Activated naive CD4-positive, alpha-beta T cell treated with Interleukin-2 at 50 U/mL for 16 hours (primary cell): Measurements from ENCODE around the gene SMG7.

Source experiments
- DNase-seq: peaks from one replicate; pipeline ENCODE4 v3.0.0-alpha.2; 2020

SMG7 gene

GRCh38 chr1:183568176-183569021 lies 96.1 kb downstream of the SMG7 start:
- no peak for DNase-seq

GRCh38 chr1:183569141-183569540 lies 96.8 kb downstream of the SMG7 start:
- DNase-seq: peak; percentile 34

GRCh38 chr1:183569801-183570200 lies 97.5 kb downstream of the SMG7 start:
- DNase-seq: no peak

GRCh38 chr1:183570451-183570850 lies 98.2 kb downstream of the SMG7 start:
- no peak for DNase-seq

- DNase-seq: no peak
Measured at GRCh38 chr1:183571678-183572268, 99.5 kb downstream of the SMG7 start.

GRCh38 chr1:183572721-183573120 lies 100.4 kb downstream of the SMG7 start:
- DNase-seq: no peak

GRCh38 chr1:183575606-183576005 lies 103.3 kb downstream of the SMG7 start:
- no peak for DNase-seq

- no peak for DNase-seq
Measured at GRCh38 chr1:183576537-183576936, 104.2 kb downstream of the SMG7 start.

GRCh38 chr1:183577897-183578465 lies 105.7 kb downstream of the SMG7 start:
- DNase-seq: no peak

- DNase-seq: no peak
Measured at GRCh38 chr1:183578856-183579255, 106.6 kb downstream of the SMG7 start.

GRCh38 chr1:183580281-183580682 lies 108.0 kb downstream of the SMG7 start:
- DNase-seq: no peak

- no peak for DNase-seq
Measured at GRCh38 chr1:183582021-183582713, 109.9 kb downstream of the SMG7 start.

- DNase-seq: no peak
Measured at GRCh38 chr1:183583466-183583865, 111.2 kb downstream of the SMG7 start.

GRCh38 chr1:183584147-183584546 lies 111.8 kb downstream of the SMG7 start:
- no peak for DNase-seq

GRCh38 chr1:183585038-183585437 lies 112.7 kb downstream of the SMG7 start:
- DNase-seq: no peak

GRCh38 chr1:183586455-183586854 lies 114.2 kb downstream of the SMG7 start:
- no peak for DNase-seq

GRCh38 chr1:183586926-183587325 lies 114.6 kb downstream of the SMG7 start:
- DNase-seq: no peak

GRCh38 chr1:183588827-183589226 lies 116.5 kb downstream of the SMG7 start:
- DNase-seq: no peak

- DNase-seq: no peak
Measured at GRCh38 chr1:183589384-183589783, 117.1 kb downstream of the SMG7 start.

- no peak for DNase-seq
Measured at GRCh38 chr1:183589874-183590243, 117.6 kb downstream of the SMG7 start.

GRCh38 chr1:183590244-183591191 lies 118.2 kb downstream of the SMG7 start, which contains the start of gene NCF2:
NCF2 (minus strand) TSS chr1:183590459; CDS start chr1:183590329, 130 bp downstream.
- peak; percentile 13 for DNase-seq

GRCh38 chr1:183592733-183593132 lies 120.4 kb downstream of the SMG7 start:
- no peak for DNase-seq
